NCI-H82 (cell line): Measurements from ENCODE around the gene IRF2.
A peak's percentile ranks its signal among the peaks of the same experiment; 100 is the strongest.

Experiments used
- DNase-seq: peaks from one replicate; lab custom pipeline; 2025; lab: John Stamatoyannopoulos, UW

IRF2 gene

DNA sequence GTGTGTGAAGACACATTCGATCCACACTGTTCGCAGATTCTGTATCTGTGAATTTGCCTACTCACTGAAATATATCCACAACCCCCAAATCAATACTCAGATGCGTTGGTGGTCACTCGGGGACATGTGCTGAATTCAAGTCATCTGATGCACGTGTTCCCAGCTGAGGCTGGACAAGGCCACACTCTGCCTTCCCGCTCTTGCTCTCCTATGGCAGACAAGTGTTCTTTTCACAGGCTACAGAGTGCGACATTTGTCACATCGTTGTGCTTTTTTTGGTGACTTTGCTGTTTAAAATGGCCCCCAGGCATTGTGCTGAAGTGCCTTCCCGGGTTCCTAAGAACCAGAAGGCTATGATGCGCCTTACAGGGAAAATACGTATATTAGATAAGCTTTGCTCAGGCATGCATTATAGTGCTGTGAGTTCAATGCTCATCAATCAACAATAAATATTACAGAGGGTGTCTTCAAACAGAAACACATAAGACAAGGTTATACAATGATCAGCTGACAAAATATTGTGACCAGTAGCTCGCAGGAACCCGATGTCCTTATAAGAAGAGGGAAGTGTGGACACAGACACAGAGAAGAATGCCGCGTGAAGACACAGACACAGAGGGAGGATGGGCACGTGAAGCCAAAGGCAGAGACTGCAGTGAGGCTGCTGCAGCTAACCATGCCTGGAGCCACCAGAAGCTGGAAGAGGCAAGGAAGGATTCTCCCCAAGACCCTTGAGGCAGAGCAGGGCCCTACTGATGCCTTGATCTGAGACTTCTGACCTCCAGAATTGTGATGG lies 42.0 kb downstream of the IRF2 start:
- no peak for DNase-seq

DNA sequence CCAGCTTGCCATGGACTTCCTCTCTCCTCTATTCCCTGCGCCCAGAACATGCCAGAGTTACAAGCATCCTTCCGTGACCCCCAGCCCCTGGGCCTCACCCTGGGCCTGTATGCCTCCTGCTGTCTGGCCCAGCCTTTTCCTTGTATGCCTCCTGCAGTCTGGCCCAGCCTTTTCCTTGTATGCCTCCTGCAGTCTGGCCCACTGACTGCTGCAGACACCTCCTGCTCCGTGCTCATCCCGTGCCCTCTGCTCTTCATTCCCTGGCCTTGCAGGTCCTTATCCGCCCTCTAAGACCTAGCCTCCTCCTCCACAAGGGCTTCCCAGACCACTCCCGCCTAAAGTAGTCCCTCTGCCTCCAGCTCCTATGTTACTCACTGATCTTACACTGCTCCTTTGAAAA lies 44.2 kb downstream of the IRF2 start:
- DNase-seq: no peak

DNA sequence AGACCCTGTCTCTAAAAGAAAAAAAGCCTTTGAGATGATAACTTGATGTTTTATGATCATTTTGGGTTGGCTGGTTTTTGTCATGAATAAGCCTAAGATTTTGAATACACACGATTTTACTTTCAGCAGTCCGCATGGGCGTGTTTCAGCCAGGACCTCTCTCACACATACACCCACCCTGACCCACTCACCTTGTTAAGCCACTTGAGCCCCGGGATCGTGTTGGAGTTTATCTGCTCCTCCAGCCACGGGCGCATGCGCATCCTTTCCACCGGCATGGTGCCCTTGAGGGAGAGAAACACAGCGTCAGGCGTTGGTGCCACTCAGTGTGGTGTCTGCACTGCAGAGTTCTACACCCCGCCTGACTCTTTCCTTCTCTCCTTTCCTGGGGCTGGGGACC lies 45.6 kb downstream of the IRF2 start:
- no peak for DNase-seq

DNA sequence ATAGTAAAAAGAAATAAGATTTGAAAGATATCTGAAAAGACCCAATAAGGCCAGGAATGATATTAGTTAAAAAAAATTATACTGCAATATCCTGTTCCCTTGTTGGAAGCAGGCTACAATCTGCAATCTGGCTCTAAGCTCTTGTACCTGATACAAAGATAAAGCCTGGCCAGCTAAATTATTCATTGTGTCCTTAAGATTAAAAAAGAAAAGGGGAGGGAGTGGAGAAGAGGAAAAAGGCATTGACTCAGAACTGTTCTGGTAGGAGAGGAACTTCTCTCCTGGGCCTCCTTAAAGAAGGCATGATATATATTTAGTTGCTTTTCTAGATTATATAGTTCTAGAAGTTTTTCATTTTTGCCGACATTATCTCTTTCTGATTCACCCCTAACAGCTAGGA lies 46.7 kb downstream of the IRF2 start:
- no peak for DNase-seq

DNA sequence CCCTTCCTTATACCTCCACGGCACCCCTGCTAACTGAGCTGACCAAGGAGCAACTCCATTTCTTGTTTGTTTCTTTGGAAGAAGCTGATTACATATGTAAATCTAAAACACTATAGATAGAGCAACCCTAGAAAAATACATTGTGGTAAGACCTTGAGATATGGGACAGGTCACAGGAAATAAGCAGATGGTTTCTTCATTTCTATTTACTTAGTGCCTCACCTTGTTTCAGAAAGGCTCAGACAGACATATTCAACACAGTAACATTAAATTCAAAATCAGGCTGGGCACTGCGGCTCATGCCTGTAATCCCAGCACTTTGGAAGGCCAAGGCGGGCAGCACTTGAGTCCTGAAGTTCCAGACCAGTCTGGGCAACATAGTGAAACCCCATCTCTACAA lies 47.3 kb downstream of the IRF2 start:
- DNase-seq: no peak

DNA sequence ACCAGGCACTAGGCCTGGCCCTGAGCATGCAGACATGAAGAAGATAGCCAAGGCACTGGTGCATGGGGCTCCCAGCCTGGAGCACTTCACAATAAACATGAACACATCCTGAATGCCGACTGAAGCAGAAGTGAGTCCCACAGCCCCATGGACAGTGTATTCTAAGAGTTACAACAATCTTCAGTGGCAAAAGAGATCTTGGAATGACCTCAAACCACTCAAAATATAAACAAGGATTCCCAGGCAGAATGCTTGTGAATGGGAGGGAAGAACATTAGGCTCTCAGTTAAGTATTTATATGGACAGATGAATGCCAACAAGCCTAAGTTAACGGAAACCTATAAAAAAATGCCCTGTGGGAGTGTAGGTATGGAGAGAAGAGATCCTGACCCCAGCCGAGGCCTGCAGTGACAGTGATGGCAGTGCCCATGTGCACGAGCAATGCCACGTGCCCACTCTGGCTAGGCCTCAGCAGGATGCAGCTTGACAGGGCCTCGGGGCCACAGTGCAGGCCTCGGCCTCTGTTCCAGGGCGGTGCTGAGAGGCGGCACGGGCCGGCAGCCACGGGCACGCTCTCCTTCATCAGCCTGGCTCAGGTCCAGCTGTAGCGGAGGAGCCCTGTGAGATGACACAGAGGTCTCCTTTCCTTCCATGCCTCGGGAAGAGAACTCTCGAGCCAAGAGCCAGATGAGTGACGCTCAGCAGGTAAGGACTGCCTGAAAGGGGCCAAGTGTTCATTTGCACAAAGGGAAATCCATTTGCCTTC lies 49.2 kb downstream of the IRF2 start:
- DNase-seq: no peak

DNA sequence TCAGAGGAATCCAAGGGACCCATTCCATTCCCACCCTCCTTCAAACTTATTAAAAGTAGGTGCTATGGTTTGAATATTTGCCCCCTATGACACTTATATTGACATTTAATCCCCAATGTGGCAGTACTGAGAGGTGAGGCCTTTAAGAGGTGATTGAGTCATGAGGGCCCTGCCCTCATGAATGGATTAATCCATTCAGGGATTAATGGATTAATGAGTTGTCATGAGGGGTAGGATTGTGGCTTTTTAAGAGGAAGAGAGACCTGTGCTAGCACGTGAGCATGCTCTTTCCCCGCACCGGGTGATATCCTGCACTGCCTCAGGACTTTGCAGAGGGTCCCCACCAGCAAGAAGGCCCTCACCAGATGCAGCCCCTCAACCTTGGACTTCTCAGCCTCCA lies 50.1 kb downstream of the IRF2 start:
- peak; percentile 80 for DNase-seq

DNA sequence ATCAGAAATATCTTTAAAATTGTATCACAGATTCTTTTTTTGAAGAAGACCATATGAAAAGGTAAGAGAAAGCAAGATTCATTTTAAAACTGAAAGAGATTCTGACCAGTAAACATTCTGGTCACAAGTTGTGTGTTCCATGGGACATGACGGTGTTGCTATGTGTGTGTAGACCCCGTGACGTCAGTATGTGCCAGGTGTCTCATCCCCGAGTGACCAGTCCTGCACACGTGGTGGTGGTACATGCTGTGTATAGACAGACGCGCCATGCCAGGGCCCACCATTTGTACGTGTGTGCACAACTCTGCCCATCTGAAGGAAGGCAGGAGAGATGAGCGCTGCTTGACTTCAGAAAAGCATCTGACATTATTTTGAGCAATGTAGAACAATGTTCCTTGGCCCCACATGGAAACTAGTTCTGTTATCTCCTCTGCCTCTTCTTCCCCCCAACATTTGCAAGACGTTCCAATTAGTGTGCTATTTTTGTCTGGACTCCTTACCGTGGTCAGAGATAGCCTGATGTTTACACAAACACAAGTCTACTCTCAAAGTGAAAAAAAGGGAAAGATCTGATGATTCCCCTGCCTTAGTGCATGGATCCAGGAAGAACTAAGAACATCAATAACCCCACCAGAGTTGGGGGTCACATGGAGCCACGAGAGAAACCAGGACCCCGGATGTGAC lies 51.2 kb downstream of the IRF2 start:
- DNase-seq: no peak

DNA sequence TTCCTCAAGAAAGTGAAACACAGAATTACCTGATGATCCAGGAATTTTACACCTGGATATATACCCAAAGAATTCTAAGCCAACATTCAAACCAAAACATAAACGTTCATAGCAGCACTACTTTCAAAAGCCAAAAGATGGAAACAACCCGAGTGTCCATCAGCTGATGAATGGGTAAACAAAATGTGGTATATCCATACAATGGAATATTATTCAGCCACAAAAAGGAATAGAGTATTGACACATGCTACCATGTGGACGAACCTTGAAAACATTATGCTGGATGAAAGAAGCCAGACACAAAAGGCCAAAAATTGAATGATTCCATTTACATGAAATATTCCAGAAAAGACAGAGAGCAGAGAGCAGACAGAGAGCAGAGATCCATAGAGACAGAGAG lies 52.0 kb downstream of the IRF2 start:
- no peak for DNase-seq

DNA sequence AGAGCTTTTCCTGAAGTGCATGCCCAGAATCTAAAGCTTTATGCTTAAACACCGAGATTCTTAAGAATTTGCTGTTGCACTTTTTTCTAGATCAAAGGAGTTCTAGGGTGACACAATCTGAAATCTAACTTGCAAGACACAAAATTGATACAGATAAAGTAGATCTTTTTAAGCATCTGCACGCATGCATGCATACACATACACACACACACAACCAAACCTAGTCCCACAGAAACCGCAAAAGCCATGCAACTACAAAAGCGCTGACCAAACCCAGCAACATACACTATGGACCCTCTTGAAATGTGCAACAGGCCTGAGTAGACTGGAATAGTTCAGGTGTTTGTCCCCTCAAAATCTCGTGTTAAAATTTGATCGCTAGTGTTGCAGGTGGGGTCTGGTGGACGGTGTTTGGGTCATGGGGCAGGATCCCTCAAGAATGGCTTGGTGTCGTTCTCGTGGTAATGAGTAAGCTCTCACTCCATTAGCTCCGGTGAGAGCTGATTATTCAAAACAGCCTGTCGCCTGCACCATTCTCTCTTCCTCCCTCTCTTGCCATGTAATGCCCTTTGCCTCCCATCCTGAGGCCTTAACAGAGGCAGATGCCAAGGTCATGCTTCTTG lies 52.7 kb downstream of the IRF2 start:
- DNase-seq: no peak

DNA sequence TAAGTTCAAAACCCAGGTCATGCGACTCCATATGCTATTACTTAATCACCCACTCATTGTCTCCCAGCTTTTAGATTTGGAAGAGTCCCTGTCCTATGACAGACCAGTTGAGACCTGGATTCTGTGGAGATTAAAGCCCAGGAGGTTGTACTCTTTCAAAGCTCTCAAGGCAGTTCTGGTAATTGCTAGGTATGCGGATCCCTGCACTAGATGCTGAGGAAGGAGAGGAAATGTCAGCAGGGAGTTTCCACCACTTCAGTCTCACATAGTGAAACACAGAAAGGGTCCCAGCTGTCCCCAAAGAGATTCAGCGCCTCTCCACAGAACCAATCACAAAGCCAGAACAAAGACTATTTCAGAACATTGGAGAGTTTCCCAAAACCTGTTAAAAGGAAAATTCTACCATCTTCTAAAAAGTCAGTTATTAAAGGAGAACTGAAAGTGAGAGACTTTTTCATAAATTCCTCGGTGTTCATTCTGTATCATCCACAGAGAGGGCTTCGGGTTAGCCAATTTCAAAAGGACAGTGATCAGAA lies 53.4 kb downstream of the IRF2 start:
- no peak for DNase-seq

DNA sequence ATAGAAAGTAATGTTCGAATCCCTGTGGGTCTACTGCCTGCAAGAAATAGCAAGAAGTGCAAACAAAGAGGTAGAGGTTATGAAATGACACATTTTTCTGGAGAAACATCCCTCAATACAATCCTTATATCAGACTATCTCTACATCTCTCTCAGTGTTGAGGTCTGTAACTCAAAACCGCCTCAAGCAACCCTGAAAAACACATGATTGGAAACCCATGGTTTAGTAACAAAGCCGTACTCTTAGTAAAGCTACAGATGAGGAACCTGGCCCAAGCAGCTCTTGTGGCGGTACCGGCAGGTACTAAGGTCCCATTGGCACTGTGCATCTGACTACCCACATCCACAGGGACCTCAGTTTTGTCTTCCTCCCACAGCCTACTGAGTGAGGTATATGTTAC lies 53.9 kb downstream of the IRF2 start:
- DNase-seq: no peak

DNA sequence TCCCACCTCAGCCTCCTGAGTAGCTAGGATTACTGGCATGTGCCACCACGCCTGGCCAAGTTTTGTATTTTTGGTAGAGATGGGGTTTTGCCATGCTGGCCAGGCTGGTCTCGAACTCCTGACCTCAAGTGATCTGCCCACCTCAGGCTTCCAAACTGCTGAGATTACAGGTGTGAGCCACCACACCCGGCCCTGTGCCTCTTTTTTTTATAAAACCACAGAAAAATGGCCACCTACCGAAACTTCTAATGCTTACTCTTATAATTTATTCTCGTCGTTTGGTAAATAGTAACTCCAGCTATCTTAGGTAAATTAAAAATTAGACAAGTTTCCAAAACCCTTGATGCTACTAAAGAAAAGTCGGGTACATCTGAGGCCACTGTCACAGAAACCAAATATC lies 54.4 kb downstream of the IRF2 start:
- DNase-seq: no peak

DNA sequence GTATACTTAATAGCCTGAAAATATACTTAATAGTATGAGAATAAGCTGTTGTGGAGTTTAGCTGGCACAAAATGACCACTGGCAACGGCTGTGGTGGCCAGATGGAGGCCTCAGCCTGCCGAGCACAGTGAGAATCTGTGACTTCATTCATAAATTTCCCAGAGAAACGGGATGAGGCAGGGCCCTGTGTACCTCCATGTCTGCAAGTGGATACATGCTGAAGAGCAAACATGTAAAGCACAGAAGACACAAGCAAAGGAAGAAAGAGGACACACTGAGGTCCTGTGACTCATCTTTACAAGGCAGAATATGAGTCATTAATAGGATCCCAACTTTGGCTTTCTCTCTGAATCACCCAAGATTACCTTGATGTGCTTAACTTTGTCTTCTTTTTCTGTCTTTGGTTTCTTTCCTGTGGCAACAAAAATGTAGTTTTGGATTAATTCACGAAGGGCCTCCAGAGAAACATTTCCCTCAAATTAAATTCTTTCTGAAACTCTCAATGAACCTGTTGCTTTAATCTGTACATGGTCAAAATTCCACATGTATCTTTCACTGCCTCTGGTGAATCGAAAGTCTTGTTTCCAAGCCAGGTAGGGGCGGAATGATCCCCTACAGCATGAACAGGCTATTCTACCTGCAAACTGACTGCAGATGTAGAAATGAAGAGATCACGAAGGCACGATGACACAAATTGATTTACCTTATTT lies 56.4 kb downstream of the IRF2 start:
- DNase-seq: no peak

DNA sequence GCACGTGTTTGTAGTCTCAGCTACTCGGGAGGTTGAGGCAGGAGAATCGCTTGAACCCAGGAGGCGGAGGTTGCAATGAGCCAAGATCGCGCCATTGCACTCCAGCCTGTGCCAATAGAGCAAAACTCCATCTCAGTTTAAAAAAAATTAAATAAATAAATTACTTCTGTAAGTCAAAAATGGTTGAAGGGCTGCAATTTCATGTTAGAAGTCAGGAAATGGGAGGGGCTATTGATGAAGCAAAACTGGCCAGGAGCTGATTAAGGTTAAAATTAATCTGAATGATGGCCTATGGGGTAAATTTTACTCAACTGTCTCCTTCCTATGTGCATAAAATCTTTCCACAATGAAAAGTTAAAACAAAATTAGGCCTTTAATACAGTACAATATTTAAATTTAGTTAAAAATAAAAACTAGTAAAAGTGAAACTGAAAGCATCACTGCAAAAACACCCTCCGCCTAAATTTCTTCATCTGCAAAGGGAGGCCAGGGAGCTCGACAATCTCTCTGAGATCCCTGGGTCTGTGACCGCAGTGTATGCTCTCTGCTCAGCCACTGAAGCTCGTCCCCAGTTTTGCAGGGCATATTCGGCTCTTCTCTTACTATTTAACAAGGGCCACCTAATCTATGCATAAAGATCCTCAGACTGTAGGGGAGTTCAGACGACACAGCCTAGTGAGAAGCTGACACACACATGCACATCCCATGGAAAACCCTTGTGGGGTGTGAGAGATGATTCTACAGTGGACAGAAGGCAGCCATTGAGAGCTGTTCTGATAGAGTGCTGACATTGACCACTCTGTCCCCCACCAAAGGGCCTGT lies 57.2 kb downstream of the IRF2 start:
- DNase-seq: no peak

DNA sequence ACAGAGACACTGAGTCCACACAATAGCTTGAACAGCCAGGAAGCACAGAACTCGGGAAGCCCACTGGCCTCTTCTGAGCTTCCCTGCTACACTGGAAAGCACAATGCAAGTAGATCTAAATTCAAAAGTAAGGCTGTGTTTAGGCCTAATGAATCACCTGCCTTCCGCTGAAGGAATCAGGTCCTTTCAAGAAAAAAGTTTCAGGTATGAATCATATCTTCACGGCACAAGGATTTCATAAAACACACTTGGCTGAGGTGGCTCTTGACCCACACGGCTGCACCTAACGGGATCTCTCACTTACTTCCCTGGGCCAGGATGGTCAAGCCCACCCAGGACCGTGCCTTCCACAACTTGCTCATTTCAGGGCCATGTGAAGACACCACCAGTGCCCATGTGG lies 59.3 kb downstream of the IRF2 start:
- DNase-seq: no peak

DNA sequence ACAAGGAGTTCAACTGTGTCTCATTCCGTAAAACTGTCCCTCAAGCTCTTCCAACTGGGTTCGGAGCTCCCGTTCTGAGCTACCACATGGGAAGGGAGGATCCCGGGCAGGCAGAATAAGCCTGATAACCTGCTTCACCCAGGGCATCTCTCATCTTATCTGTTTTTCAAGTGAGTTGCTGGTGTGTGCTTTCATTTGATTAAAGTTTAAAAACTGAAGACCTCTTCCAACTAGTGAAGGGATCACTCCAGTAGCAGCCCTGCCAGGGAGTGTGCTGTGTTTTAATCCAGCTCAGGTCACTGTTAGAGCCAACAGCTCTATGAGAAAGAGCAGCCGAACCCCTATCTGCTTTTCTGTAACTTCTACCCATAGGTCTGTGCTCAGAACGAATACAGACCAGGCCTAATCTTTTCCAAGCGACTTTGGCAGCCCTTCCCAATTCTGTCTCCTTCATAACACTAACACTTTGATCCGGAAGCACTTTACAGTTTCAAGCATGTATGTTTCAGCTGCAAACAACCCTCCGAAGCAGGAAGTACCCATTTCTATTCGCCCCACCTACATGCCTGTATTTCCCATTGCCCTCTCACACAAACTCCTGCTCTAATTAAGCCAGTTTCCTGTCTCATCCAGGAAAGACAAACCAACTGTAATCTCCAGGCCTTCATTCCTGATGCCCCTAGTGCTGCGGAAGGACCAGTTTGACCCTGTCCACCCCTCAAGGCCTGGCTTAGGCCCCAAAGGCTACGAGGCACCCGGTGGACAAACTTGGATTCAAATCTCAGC lies 60.9 kb downstream of the IRF2 start:
- no peak for DNase-seq

DNA sequence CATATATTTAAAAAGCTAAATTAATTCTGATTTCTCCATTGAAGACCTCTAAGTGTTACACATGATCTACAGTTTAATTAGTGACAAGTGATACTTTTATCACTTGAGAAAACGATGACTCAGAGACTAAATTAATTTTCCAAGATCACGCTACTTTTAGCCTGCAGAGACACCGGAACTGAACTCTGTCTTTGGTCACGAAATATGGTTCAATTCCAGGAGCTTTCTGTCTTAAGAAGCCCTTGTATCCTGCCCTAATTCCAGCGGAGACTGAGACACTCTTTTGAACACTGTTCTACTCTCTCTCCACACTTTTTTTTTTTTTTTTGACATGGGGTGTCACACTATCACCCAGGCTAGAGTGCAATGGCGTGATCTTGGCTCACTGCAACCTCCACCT lies 63.6 kb downstream of the IRF2 start:
- no peak for DNase-seq

DNA sequence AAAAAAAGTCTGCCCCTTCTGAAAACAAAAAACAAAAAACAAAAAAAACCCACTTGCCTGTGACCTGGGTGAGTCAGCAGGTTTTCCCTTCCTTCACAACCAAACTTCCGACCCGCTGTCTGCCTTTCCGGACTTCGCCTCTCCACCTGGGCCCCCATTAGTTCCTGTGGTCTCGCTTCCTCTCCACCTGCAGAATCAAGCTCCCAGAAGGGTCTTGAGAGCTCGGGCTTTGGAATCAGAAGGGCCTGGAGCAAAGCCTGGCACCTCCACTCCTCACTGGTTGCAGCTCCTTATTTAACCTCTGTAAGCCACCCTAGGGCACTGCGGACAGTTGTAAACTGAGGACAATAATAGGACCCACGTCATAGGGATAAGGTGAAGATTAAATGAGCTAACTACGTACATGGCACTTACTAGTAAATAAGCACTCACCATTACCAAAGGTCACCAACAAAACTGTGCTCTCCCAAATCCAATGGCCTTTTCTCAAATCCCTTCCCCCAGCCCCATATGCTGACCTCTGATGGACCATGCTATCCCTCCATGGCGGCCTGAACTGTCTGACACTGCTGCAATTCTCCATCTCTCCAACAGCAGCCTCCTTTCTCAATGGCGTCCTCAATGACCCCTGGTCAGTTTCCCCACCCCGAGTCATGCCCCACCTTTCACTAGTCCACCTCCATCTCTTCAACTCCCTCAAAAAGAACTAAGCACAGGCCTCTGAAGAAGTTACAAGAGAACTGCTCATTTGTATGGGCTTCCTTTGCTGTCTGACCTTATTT lies 64.2 kb downstream of the IRF2 start:
- DNase-seq: no peak
